ENCODE data around the gene MSRB3. TPM values are rescaled to one million over a fixed set of nuclear protein-coding genes. Genes with fewer than 3 reads are reported as not detected.

The MSRB3 gene
- total RNA-seq, 2 donors from 2014 or later = 1.2 to 2.1 TPM

DNA sequence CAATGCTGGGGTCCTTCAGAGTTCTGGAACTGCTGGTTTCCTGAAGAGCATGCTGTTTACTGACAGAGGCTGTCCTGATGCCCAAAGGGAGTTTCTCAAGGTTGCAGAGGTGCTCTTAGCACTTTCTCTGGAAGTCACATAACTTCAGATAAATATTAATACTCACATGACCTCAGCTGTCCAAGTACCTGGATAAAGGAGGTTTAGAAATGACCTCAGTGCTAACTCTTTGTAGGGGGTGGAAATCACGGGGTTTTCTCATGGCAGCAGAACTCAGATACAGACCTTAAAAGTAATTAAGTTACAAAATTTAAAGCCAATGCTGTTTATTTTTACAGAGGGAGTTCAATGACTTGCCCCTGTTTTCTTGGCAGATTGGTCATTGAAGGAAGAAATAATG lies 225.9 kb downstream of the MSRB3 start:
- Histone ChIP-seq H3K4me3 (ENCODE audit: low read length) (no peak overlapping the region), H3K36me3 (ENCODE audit: control insufficient read depth, insufficient read depth, low read length) (no peaks in the 10 kb centered on the region), H3K4me1 (ENCODE audit: control insufficient read depth, insufficient read depth, low read length) (peaks cover 4% of the 10 kb centered on the region), H3K9ac (ENCODE audit: extremely low read depth, low read length, poor library complexity, severe bottlenecking) (no peak overlapping the region), H3K9me3 (ENCODE audit: control insufficient read depth, low read length) (no peaks in the 10 kb centered on the region), H3K27ac (ENCODE audit: low read depth, low read length) (no peak overlapping the region), H3K27me3 (ENCODE audit: control insufficient read depth, insufficient read depth, low read length, poor library complexity, severe bottlenecking) (peaks cover 38% of the 10 kb centered on the region)
- no peaks in the 10 kb centered on the region for H3K9me3 Mint-ChIP-seq
- no peaks in the 10 kb centered on the region for H3K36me3 Mint-ChIP-seq (ENCODE audit: low read depth)
- DNase-seq = no peak
- no peak overlapping the region for H3K27ac Mint-ChIP-seq
- TF ChIP-seq, protein P1, sequence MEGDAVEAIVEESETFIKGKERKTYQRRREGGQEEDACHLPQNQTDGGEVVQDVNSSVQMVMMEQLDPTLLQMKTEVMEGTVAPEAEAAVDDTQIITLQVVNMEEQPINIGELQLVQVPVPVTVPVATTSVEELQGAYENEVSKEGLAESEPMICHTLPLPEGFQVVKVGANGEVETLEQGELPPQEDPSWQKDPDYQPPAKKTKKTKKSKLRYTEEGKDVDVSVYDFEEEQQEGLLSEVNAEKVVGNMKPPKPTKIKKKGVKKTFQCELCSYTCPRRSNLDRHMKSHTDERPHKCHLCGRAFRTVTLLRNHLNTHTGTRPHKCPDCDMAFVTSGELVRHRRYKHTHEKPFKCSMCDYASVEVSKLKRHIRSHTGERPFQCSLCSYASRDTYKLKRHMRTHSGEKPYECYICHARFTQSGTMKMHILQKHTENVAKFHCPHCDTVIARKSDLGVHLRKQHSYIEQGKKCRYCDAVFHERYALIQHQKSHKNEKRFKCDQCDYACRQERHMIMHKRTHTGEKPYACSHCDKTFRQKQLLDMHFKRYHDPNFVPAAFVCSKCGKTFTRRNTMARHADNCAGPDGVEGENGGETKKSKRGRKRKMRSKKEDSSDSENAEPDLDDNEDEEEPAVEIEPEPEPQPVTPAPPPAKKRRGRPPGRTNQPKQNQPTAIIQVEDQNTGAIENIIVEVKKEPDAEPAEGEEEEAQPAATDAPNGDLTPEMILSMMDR (conservative IDR thresholded peaks at IDR 0.05) = no peak
- peaks cover 42% of the 10 kb centered on the region for H3K27me3 Mint-ChIP-seq (ENCODE audit: insufficient read depth)
- H3K4me1 Mint-ChIP-seq = no peaks in the 10 kb centered on the region
- H3K4me3 Mint-ChIP-seq = no peak overlapping the region
- 92% methylated on average over 1 of the region's 1 CpG; no CpG with 5 or more reads in 1 of the 2 experiments for WGBS, 2 experiments (ENCODE audit: insufficient coverage in 1 of 2, insufficient read length in 1 of 2)

DNA sequence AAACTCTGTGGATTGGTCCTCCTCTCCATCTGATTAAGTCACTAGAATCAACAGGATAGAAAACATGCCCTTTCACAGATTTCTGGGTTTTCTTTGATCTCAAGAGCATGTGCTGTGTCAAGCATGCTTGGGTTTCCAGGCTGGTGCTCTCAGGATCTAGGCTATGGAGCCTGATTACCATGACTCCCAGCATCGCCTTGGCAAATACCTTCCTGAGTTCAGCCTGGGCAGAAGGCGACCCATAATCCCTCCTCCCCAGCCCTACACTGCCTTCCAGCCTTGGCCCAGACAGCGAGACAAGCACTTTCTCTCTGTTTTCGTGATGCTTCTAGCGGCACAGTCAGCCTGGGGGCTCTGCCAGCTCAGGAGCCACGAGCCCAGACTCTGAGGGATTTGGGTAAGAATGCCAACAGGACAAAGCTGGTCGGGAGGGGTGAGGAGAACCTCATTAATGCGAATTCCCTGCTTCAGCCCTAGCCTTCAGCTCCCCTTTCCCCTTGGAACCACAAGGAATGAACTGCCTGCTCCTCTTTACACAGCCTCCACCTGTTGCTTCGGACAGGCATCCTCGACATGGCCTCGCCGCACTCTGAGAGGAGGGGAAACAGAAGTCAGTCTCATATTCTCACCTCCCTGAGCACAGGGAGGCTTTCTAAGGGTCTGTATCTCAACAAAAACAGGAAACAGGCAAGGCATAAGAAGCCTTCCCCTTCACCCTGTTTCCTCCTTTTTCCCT lies 227.1 kb downstream of the MSRB3 start:
- Histone ChIP-seq H3K4me1 (ENCODE audit: control insufficient read depth, insufficient read depth, low read length) (peaks cover 4% of the 10 kb centered on the region), H3K9ac (ENCODE audit: extremely low read depth, low read length, poor library complexity, severe bottlenecking) (no peak overlapping the region), H3K9me3 (ENCODE audit: control insufficient read depth, low read length) (no peaks in the 10 kb centered on the region), H3K27me3 (ENCODE audit: control insufficient read depth, insufficient read depth, low read length, poor library complexity, severe bottlenecking) (peaks cover 49% of the 10 kb centered on the region), H3K36me3 (ENCODE audit: control insufficient read depth, insufficient read depth, low read length) (no peaks in the 10 kb centered on the region), H3K27ac (ENCODE audit: low read depth, low read length) (no peak overlapping the region), H3K4me3 (ENCODE audit: low read length) (no peak overlapping the region)
- no peaks in the 10 kb centered on the region for H3K36me3 Mint-ChIP-seq (ENCODE audit: low read depth)
- DNase-seq = no peak
- H3K9me3 Mint-ChIP-seq = no peaks in the 10 kb centered on the region
- peaks cover 48% of the 10 kb centered on the region for H3K27me3 Mint-ChIP-seq (ENCODE audit: insufficient read depth)
- TF ChIP-seq, protein P1 (conservative IDR thresholded peaks at IDR 0.05) = no peak
- 88 to 91% methylated on average over 6 to 12 of the region's 12 CpGs for whole genome bisulfite sequencing, 2 experiments (ENCODE audit: insufficient coverage in 1 of 2, insufficient read length in 1 of 2)
- no peak overlapping the region for H3K27ac Mint-ChIP-seq
- H3K4me3 Mint-ChIP-seq = no peak overlapping the region
- peaks cover 5% of the 10 kb centered on the region for H3K4me1 Mint-ChIP-seq

DNA sequence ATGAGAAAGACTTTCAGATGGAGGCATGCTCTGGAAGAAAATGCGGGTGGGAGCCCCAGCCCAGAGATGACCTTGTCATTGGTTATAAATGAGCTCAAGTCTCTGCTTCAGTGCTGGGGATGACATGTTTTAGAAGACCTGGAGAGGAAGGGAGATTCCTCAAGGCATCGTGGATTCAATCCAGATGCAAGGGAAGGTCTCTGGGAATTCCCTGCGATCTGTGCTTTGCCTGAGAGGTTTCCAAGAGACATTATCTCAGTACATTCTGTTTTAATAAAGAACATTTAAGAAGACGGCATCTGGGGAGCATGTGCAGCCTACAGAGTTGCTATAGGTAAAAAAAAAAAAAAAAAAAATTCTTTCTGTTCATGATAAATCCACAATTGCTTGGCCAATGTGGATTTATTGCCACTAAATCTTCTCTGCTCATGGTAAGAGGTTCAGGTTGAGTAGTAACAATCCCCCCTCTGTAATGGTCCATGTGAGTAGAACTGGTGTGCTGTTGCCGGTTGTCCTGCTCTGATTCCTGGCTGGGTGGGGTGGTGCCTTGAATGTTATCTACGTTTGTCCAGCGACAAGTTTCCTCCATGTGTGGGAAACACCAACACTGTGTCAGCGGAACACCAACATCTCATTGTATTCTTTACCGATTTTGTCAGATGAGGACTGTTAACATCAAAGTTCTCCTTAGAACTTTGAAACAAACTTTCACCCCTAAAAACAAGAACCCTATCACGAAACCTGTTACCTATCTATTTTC lies 230.0 kb downstream of the MSRB3 start:
- H3K4me3 Mint-ChIP-seq = no peak overlapping the region
- WGBS, 2 experiments (ENCODE audit: insufficient coverage in 1 of 2, insufficient read length in 1 of 2) = 93 to 94% methylated on average over 6 to 10 of the region's 10 CpGs
- Histone ChIP-seq H3K4me3 (ENCODE audit: low read length) (no peak overlapping the region), H3K27ac (ENCODE audit: low read depth, low read length) (no peak overlapping the region), H3K9ac (ENCODE audit: extremely low read depth, low read length, poor library complexity, severe bottlenecking) (no peak overlapping the region), H3K4me1 (ENCODE audit: control insufficient read depth, insufficient read depth, low read length) (peaks cover 5% of the 10 kb centered on the region), H3K9me3 (ENCODE audit: control insufficient read depth, low read length) (no peaks in the 10 kb centered on the region), H3K36me3 (ENCODE audit: control insufficient read depth, insufficient read depth, low read length) (no peaks in the 10 kb centered on the region), H3K27me3 (ENCODE audit: control insufficient read depth, insufficient read depth, low read length, poor library complexity, severe bottlenecking) (peaks cover 78% of the 10 kb centered on the region)
- no peaks in the 10 kb centered on the region for H3K36me3 Mint-ChIP-seq (ENCODE audit: low read depth)
- H3K27ac Mint-ChIP-seq = no peak overlapping the region
- H3K27me3 Mint-ChIP-seq (ENCODE audit: insufficient read depth) = peaks cover 69% of the 10 kb centered on the region
- TF ChIP-seq, protein P1 (conservative IDR thresholded peaks at IDR 0.05) = no peak
- no peaks in the 10 kb centered on the region for H3K9me3 Mint-ChIP-seq
- H3K4me1 Mint-ChIP-seq = peaks cover 13% of the 10 kb centered on the region
- DNase-seq = no peak

Data from endodermal cell (in vitro differentiated cells).